Measurements from ENCODE around the gene ZNF814. TPM values are rescaled to one million over a fixed set of nuclear protein-coding genes. Genes with fewer than 3 reads are reported as not detected.
A peak's percentile ranks its signal among the peaks of the same experiment; 100 is the strongest.
"Not testable (repeated sequence)": the region's sequence is repeated elsewhere in the genome, so short reads cannot be mapped to it uniquely, and the experiment has no call there.

Gene ZNF814
- 45.5 TPM for polyA plus RNA-seq (2013, experiment 1 of 2)
- polyA plus RNA-seq (2013, experiment 2 of 2): 48.6 TPM

GRCh38 chr19:57888560-57889231 is at the start of gene ZNF814:
Gene ZNF814, minus strand, starts transcription at chr19:57889037. Its CDS starts 235 bp downstream, at chr19:57888802.
- peak within 1 kb of the TSS; percentile 95 for H3K9ac ChIP-seq (ENCODE audit: low read depth, low read length)
- H3K27me3 ChIP-seq (ENCODE audit: insufficient read depth, low read length): no peaks in the 10 kb centered on the region
- H3K9me3 ChIP-seq (ENCODE audit: insufficient read depth, low read depth, low read length): no peaks in the 10 kb centered on the region
- H3K4me1 ChIP-seq (ENCODE audit: insufficient read depth, low read length): peaks cover 28% of the 10 kb centered on the region
- peaks cover 27% of the 10 kb centered on the region for H3K36me3 ChIP-seq (ENCODE audit: insufficient read depth, low read length)
- WGBS: under 1% methylated on average over 43 of the region's 43 CpGs
- H3K27ac ChIP-seq (ENCODE audit: low read depth, low read length): peak within 1 kb of the TSS; percentile 89
- H3K4me3 ChIP-seq (ENCODE audit: low read length): peak within 1 kb of the TSS; percentile 79

GRCh38 chr19:57935731-57936130 is 46.9 kb upstream of the ZNF814 start:
- WGBS: 92% methylated on average over 12 of the region's 12 CpGs
- Histone ChIP-seq H3K9me3 (ENCODE audit: insufficient read depth, low read depth, low read length) (peaks cover 22% of the 10 kb centered on the region), H3K4me3 (ENCODE audit: low read length) (peak overlapping the region; percentile 10; the same call in 1 of the 2 replicates), H3K27ac (ENCODE audit: low read depth, low read length) (no peak overlapping the region), H3K27me3 (ENCODE audit: insufficient read depth, low read length) (no peaks in the 10 kb centered on the region), H3K4me1 (ENCODE audit: insufficient read depth, low read length) (no peaks in the 10 kb centered on the region), H3K9ac (ENCODE audit: low read depth, low read length) (no peak overlapping the region), H3K36me3 (ENCODE audit: insufficient read depth, low read length) (peaks cover 38% of the 10 kb centered on the region)

- Histone ChIP-seq H3K27me3 (ENCODE audit: insufficient read depth, low read length) (no peaks in the 10 kb centered on the region), H3K27ac (ENCODE audit: low read depth, low read length) (peak within 1 kb of the TSS; percentile 92), H3K9me3 (ENCODE audit: insufficient read depth, low read depth, low read length) (peaks cover 26% of the 10 kb centered on the region), H3K36me3 (ENCODE audit: insufficient read depth, low read length) (peaks cover 39% of the 10 kb centered on the region), H3K9ac (ENCODE audit: low read depth, low read length) (peak within 1 kb of the TSS; percentile 94), H3K4me3 (ENCODE audit: low read length) (peak within 1 kb of the TSS; percentile 81), H3K4me1 (ENCODE audit: insufficient read depth, low read length) (no peaks in the 10 kb centered on the region)
- WGBS: 1% methylated on average over 54 of the region's 54 CpGs
Observed at GRCh38 chr19:57934820-57935665, 46.2 kb upstream of the ZNF814 start, which contains the start of gene ZNF418. Gene ZNF418, minus strand, starts transcription at chr19:57935402. Its CDS starts 1,580 bp downstream, at chr19:57933822.

GRCh38 chr19:57927587-57927986 is 38.8 kb upstream of the ZNF814 start:
- Histone ChIP-seq H3K4me1 (ENCODE audit: insufficient read depth, low read length) (no peaks in the 10 kb centered on the region), H3K4me3 (ENCODE audit: low read length) (no peak overlapping the region), H3K27ac (ENCODE audit: low read depth, low read length) (no peak overlapping the region), H3K9ac (ENCODE audit: low read depth, low read length) (no peak overlapping the region), H3K27me3 (ENCODE audit: insufficient read depth, low read length) (no peaks in the 10 kb centered on the region), H3K36me3 (ENCODE audit: insufficient read depth, low read length) (peaks cover 89% of the 10 kb centered on the region), H3K9me3 (ENCODE audit: insufficient read depth, low read depth, low read length) (peaks cover 61% of the 10 kb centered on the region)
- 97% methylated on average over 4 of the region's 4 CpGs for WGBS

GRCh38 chr19:57916168-57916995 is 27.5 kb upstream of the ZNF814 start, which contains the start of gene ZNF417:
Gene ZNF417, minus strand, starts transcription at chr19:57916592. Its CDS starts 181 bp downstream, at chr19:57916411.
- not testable (repeated sequence) for H3K9me3 ChIP-seq (ENCODE audit: insufficient read depth, low read depth, low read length); H3K27me3 ChIP-seq (ENCODE audit: insufficient read depth, low read length); H3K4me1 ChIP-seq (ENCODE audit: insufficient read depth, low read length)
- Histone ChIP-seq H3K4me3 (ENCODE audit: low read length) (peak within 1 kb of the TSS; percentile 82), H3K27ac (ENCODE audit: low read depth, low read length) (peak within 1 kb of the TSS; percentile 71), H3K9ac (ENCODE audit: low read depth, low read length) (peak within 1 kb of the TSS; percentile 85), H3K36me3 (ENCODE audit: insufficient read depth, low read length) (peaks cover 47% of the 10 kb centered on the region)
- WGBS: 1% methylated on average over 51 of the region's 51 CpGs

GRCh38 chr19:57914531-57914930 is 25.7 kb upstream of the ZNF814 start:
- Histone ChIP-seq H3K27ac (ENCODE audit: low read depth, low read length) (no peak overlapping the region), H3K36me3 (ENCODE audit: insufficient read depth, low read length) (peaks cover 43% of the 10 kb centered on the region), H3K27me3 (ENCODE audit: insufficient read depth, low read length) (no peaks in the 10 kb centered on the region), H3K9me3 (ENCODE audit: insufficient read depth, low read depth, low read length) (no peaks in the 10 kb centered on the region), H3K4me3 (ENCODE audit: low read length) (no peak overlapping the region), H3K4me1 (ENCODE audit: insufficient read depth, low read length) (peaks cover 5% of the 10 kb centered on the region; the same call in 1 of the 2 replicates), H3K9ac (ENCODE audit: low read depth, low read length) (no peak overlapping the region)
- 89% methylated on average over 3 of the region's 3 CpGs for WGBS

GRCh38 chr19:57907394-57907793 is 18.6 kb upstream of the ZNF814 start:
- Histone ChIP-seq H3K36me3 (ENCODE audit: insufficient read depth, low read length) (peaks cover 40% of the 10 kb centered on the region), H3K4me3 (ENCODE audit: low read length) (no peak overlapping the region), H3K9ac (ENCODE audit: low read depth, low read length) (no peak overlapping the region), H3K9me3 (ENCODE audit: insufficient read depth, low read depth, low read length) (no peaks in the 10 kb centered on the region), H3K27me3 (ENCODE audit: insufficient read depth, low read length) (no peaks in the 10 kb centered on the region), H3K27ac (ENCODE audit: low read depth, low read length) (no peak overlapping the region), H3K4me1 (ENCODE audit: insufficient read depth, low read length) (no peaks in the 10 kb centered on the region)
- WGBS: 98% methylated on average over 3 of the region's 3 CpGs

GRCh38 chr19:57905258-57905657 is 16.4 kb upstream of the ZNF814 start:
- WGBS: 97% methylated on average over 3 of the region's 6 CpGs

GRCh38 chr19:57903618-57904184 is 14.9 kb upstream of the ZNF814 start:
- no peaks in the 10 kb centered on the region for H3K4me1 ChIP-seq (ENCODE audit: insufficient read depth, low read length)
- no peak overlapping the region for H3K4me3 ChIP-seq (ENCODE audit: low read length)
- WGBS: 85% methylated on average over 7 of the region's 7 CpGs
- no peak overlapping the region for H3K27ac ChIP-seq (ENCODE audit: low read depth, low read length)
- no peak overlapping the region for H3K9ac ChIP-seq (ENCODE audit: low read depth, low read length)
- peaks cover 19% of the 10 kb centered on the region for H3K36me3 ChIP-seq (ENCODE audit: insufficient read depth, low read length)
- H3K27me3 ChIP-seq (ENCODE audit: insufficient read depth, low read length): no peaks in the 10 kb centered on the region
- no peaks in the 10 kb centered on the region for H3K9me3 ChIP-seq (ENCODE audit: insufficient read depth, low read depth, low read length)

More at GRCh38 chr19:57905258-57905657, 16.4 kb upstream of the ZNF814 start:
- H3K4me1 ChIP-seq (ENCODE audit: insufficient read depth, low read length): no peaks in the 10 kb centered on the region
- H3K27ac ChIP-seq (ENCODE audit: low read depth, low read length): no peak overlapping the region
- peaks cover 25% of the 10 kb centered on the region for H3K36me3 ChIP-seq (ENCODE audit: insufficient read depth, low read length)
- no peak overlapping the region for H3K4me3 ChIP-seq (ENCODE audit: low read length)
- H3K9ac ChIP-seq (ENCODE audit: low read depth, low read length): no peak overlapping the region
- no peaks in the 10 kb centered on the region for H3K9me3 ChIP-seq (ENCODE audit: insufficient read depth, low read depth, low read length)
- no peaks in the 10 kb centered on the region for H3K27me3 ChIP-seq (ENCODE audit: insufficient read depth, low read length)

GRCh38 chr19:57900311-57900710 is 11.5 kb upstream of the ZNF814 start:
- no peak overlapping the region for H3K27ac ChIP-seq (ENCODE audit: low read depth, low read length)
- no peaks in the 10 kb centered on the region for H3K9me3 ChIP-seq (ENCODE audit: insufficient read depth, low read depth, low read length)
- no peak overlapping the region for H3K4me3 ChIP-seq (ENCODE audit: low read length)
- no peaks in the 10 kb centered on the region for H3K4me1 ChIP-seq (ENCODE audit: insufficient read depth, low read length)
- H3K36me3 ChIP-seq (ENCODE audit: insufficient read depth, low read length): no peaks in the 10 kb centered on the region
- no peaks in the 10 kb centered on the region for H3K27me3 ChIP-seq (ENCODE audit: insufficient read depth, low read length)
- WGBS: 95% methylated on average over 5 of the region's 5 CpGs
- no peak overlapping the region for H3K9ac ChIP-seq (ENCODE audit: low read depth, low read length)
